Fibroblast of lung (primary cell): ENCODE measurements around the gene NUP43.
"Not testable (repeated sequence)": the region's sequence is repeated elsewhere in the genome, so short reads cannot be mapped to it uniquely, and the experiment has no call there.

ENCODE experiments used
- CTCF ChIP-seq, 2 donors: IDR thresholded peaks in 1 of 2; conservative IDR thresholded peaks in 1 of 2; 1 replicate in 1 of 2; 2 replicates in 1 of 2; pipeline ENCODE4 v1.5.1; 2011 to 2012; ENCODE audit warnings: low read length in 2 of 2, control low read depth in 1 of 2, inconsistent platforms in 1 of 2, low read depth in 1 of 2, mild to moderate bottlenecking in 1 of 2
- EZH2 ChIP-seq: IDR thresholded peaks from 2 replicates; pipeline ENCODE4 v1.5.1; 2012; ENCODE audit warnings: low read length, control low read depth, mild to moderate bottlenecking; ENCODE audit errors: missing control alignments

GRCh38 chr6:149753374-149753637 lies 7.0 kb upstream of the NUP43 start:
- not testable (repeated sequence) for TF ChIP-seq EZH2; CTCF (conservative IDR thresholded peaks at IDR 0.05 in 1 of 2, IDR thresholded peaks at IDR 0.05 in 1 of 2; ENCODE audit: low read depth in 1 of 2, low read length in 2 of 2)
